GM04503 (cell line): Measurements from ENCODE around the gene IL2RA.
"Not testable (repeated sequence)": the region's sequence is repeated elsewhere in the genome, so short reads cannot be mapped to it uniquely, and the experiment has no call there.

Experiments used
- DNase-seq: peaks from one replicate; pipeline ENCODE4 v3.0.0-alpha.2; 2012; ENCODE audit warnings: low read depth

The IL2RA gene

DNA sequence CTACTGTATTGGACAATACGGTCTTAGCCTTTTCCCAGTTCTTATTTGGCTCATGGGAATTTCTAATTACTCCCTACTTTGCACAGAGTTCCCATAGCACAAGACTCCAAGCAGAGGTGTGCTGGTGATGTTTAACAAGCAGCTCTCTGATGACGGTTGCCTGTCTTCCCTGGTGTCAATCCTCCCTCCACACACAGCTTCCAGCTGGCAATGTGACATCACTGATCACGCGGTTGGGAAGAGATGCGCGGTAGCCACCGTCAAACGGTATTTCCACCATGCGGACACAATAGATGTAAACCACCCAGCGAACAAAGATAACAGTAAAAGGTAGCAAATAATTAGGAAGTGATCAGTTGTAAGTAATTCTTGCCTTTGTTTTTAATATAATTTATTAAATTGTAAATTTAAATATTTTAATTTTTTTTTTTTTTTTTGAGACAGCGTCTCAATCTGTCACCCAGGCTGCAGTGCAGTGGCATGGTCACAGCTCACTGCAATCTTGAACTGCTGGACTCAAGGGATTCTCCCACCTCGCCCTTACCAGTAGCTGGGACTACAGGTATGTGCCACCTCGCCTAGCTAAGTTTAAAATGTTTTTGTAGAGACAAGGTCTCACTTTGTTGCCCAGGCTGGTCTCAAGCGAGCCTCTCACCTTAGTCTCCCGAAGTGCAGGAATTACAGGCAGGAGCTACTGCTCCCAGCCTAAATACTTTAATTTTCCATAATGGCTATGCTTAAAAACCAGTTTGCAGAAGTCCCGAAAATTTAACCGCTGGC lies 48.6 kb downstream of the IL2RA start:
- no peak for DNase-seq

DNA sequence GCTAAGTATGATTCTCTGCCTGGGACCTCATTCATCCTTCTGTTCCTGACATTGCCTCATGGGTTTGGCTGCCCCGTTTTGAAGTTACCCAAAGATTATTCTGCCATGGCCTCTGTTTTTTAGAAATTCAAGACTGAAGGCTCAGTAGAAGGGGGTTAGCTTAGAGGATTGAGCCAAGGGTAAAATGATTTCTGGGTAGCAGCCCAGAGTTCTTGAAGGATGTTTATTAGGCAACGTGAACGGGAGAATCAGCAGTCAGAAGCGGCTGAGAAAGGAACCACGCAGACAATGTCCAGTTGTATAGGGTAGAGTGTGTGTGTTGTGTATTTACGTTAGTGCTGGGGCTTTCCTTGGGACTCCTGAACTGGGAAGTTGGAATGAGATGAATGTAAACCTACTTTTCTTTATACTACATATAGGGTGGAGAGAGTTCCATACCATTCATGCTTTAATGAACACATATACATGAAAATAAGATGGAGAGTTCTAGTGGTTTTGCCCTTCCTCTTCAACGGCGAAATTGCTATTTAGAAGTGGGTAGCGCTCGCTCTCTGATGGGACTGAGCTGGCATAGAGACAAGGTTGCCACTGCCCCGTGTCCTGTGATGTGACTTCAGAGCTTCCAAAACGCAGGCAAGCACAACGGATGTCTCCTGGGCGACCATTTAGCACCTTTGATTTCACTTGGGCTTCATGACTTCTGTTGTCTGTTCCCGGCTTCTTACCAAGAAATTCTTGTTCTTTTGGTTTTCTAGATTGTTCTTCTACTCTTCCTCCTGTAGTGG lies 49.9 kb downstream of the IL2RA start:
- no peak for DNase-seq

DNA sequence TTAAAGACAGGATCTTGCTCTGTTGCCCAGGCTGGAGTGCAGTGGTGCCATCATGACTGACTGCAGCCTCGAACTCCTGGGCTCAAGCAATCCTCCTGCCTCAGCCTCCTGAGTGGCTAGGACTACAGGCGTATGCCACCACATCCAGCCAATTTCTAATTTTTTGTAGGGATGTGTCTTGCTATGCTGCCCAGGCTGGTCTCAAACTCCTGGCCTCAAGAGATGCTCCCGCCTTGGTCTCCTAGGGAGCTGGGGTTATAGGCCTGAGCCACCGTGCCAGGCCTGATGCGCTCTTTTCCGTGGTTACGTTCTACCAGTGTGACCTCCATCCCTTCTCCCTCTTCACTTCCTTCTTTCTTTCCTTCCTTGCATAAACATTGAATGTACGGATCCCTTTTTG lies 50.6 kb downstream of the IL2RA start:
- DNase-seq, result no peak

DNA sequence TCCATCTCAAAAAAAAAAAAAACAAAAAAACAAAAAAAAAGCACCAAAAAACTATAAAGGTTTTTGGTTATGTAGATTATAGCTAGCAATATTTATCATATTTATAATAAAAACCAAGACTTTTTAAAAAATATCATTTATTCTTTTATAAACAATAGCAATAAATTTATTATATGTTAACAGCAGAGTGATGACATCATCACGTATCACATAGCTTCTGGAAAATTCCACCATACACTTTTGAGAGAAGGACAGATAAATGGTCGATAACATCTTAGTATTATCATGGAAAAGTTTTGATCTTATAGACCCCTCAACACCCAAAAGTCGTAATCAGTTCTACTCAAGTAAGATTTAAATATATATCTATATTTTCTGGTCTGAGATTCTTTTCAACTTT lies 51.6 kb downstream of the IL2RA start:
- no peak for DNase-seq

DNA sequence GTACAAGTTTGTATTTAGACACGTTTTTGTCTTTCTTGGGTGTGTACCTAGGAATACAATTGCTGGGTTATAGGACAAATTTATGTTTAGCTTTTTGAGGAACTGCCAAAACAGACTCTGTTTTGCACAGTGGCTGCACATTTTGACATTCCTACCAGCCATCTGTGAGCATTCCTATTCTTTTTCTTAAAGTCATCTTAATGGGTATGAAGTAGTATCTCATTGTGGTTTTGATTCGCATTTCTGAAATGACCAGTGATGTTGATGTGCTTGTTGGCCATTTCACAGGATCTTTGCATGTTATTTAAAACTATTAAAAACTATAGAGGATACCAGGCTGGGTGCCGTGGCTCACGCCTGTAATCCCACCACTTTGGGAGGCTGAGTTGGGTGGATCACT lies 52.2 kb downstream of the IL2RA start:
- DNase-seq, result peak; percentile 20

DNA sequence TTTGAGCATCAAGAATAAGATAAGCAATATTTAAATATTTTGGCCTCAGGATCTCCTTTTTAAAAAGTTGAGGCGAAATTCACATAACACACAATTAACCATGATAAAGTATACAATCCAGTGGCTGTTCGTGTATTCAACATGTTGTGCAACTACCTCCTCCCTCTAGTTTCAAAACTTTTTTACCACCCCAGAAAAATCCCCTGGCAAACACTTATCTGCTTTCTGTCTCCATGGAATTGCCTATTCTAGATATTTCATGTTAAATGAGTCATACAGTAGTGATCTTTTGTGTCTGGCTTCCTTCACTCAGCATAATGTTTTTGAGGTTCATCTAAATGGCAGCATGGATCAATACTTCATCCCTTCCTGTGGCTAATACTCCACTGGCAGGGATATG lies 53.0 kb downstream of the IL2RA start:
- DNase-seq, result peak; percentile 37

DNA sequence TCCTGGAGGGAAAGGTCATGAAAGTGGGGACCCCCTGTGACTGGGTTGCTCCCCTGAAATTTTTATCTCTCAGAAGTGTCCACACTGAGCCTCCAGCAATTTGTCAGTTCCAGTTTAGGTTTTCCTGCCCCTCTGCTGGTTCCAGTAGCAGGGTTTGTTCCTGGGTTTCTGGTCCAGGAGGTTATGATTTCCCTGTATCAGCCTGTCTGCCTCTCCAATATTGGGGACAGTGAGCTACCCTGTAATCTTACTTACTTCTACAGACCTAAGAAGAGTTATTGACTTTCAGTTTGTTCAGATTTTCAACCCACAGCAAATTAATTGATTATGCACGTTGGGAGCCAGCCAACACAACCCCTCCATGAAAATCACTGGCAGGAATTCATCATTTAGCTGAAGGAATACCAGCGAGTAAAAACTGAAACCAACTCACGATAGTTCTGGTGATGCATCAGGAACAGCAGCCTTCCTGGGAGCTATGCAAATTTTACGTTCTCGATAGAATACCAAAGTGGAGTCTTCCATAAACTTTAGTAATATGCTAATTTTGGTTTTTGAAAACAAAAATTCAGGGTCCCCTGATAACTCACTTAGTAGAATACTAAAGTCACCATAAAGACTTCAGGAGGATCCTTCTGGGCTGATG lies 53.5 kb downstream of the IL2RA start:
- no peak for DNase-seq

DNA sequence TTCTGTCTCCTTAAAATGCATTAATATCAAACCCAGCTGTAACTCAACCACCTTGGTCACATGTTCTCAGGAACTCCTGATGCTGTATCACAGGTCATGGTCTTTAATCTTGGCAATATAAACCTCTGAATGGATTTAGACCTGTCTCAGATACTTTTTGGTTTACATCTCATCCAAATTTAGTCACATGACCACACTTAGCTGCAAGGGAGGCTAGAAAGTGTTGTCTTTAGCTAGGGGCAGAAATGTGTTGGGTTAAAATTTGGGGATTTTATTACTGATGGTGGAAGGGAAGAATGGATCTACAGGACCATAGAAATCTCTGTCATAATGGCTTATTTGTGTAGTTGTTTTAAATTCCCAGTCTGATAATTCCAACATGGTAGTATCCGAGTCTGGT lies 55.2 kb downstream of the IL2RA start:
- DNase-seq, result no peak

DNA sequence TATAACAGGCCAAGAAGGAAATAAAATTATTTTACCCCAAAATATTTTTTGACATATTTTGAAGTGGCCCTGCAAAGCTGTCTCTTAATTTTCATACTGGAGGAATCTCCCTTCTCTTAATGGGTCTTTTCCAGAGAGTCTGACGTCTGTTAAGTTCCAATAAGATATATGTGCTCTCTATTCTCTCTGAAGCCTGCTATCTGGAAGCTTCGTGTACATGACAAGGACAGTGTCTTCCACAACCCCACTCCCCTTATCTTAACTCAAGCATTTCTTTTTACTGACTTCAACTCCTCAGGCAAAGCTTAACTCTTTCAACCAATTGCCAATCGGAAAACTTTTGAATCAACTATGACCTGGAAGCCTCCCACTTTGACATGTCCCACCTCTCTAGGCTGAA lies 55.6 kb downstream of the IL2RA start:
- DNase-seq, result no peak

DNA sequence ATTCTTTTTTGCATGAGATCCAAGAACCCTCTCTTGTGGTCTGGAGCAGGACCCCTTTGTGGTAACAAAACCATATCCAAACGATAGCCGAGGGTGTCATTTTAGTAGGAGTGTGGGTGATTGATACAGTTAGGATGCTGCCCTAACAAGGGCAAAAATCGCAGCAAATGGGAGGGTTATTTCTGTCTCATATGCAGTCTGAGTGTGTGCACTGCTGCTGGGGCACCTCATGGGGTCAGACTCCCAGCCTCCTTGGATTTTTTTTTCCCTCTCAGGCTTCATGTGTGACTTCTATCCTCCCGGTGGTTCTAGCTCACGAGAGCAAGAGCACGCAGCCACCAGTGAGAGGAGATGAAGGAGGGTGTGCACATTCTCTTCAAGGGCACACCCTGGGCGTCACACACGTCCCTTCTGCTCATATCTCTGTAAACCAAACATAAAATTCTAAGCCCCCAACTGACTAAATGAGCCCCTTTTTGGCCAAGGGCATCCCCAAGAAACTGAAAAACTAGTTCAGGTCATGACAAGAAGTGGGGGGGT lies 56.2 kb downstream of the IL2RA start:
- DNase-seq, result no peak

DNA sequence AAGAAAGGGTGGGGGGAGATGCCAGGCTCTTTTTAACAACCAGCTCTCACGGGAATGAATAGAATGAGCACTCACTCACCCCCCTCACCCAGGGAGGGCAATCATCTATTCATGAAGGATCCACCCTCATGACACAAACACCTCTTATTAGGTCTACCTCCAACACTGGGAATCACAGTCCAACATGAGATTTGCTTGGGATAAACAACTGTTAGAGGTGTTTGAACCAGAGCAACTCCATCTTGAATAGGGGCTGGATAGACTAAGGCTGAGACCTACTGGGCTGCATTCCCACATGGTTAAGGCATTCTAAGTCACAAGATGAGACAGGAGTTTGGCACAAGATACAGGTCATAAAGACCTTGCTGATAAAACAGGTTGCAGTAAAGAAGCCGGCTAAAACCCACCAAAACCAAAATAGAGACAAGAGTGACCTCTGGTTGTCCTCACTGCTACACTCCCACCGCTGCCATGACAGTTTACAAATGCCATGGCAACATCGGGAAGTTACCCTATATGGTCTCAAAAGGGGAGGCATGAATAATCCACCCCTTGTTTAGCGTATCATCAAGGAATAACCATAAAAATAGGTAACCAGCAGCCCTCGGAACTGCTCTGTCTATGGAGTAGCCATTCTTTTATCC lies 56.9 kb downstream of the IL2RA start:
- DNase-seq, result not testable (repeated sequence)

DNA sequence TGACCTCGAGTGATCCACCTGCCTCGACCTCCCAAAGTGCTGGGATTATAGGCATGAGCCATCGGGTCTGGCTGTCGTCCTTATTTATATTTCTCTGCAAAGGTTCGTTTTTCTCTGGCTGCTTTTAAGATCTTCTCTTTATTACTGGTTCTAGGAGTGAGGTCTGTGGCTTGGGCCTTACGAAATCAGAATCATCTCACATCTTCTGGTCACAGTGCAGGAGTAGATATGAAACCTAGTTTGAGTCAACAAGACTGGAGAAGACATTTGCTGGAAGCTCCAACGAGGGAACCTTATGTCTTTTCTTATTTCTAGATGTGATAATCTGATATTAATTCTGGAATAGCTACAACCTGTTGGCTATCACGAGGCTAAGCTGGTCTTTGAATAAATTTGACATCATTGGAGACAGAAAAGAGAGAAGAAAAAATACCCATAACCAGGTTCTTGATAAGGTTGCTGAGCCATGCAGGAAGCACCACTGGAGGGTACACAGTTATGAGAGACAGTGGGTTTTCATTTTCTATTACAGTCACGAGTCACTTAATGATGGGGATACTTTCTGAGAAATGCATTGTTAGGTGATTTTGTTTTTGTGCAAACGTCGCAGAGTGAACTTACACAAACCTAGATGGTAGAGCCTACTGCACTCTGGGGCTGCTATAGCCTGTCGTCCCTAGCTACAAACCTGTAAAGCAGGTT lies 59.2 kb downstream of the IL2RA start:
- DNase-seq, result no peak

DNA sequence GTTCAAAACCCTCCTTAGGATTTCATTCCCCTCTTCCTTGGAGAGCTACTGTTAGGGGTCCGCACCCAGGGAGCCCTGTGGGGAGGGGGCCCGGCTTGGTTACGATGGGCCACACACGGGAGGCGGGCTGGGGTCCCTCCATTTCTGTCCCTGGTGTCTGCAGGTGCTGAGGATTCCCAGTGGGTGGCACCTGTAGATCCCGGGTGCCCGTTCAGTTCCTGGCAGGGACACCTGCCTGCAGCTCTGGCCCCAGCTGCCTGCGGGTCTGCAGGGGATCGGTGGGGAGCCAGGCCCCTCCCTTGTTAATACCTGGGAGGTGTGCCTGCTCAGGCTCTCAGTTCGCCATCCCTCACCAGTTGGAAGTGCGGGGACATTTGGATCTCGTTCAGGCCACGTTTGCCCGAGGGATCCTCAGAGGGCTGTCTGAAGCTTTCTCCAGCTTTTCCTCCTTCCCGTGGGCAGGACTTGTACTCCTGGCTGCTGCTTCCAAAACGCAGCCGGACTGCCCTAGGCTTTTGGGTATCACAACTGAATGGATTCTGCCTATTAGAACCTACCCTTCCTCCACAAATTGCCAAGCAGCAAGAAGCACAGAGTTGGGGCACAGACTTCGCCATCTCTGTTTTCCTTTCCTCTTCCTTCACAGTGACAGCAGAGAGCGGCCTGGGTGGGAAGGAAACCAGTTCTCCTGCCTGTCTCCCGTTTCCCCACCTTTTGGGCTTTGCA lies 62.6 kb downstream of the IL2RA start:
- DNase-seq, result no peak

DNA sequence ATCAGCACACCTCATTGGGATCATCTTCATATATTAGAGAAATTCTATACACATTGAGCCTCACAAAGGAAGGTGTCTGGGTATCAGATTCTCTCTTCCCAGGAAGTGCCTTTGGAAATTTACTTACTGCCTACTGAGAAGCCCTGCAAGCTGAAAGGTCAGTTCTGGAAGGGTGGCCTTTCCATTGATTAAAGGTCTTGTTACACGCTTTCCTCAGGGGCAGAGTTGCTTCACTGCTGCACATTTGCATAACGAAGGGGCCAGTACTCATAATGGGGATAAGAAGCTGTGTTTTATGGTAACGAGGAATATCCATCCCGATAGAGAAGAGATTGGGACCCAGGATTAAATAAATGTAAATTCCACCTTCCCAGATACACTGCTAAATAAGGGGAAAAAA lies 65.5 kb downstream of the IL2RA start:
- no peak for DNase-seq

DNA sequence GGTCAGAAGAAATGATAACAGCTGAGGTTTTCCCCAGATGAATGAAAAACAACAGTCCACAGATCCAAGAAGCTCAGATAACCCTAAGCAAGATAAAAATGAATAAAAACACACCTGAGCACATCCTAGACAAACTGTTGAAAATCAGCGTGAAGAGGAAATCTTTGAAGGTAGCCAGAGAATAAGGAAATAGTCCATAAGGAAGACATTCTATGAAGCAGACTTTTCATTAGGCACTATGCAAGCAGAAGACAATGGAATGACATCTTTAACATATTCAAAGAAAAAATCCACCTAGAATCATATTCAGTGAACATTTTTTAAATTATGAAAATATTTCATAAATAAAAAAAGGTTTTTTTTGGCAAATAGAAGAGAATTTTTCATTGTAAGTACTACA lies 69.8 kb downstream of the IL2RA start:
- no peak for DNase-seq

DNA sequence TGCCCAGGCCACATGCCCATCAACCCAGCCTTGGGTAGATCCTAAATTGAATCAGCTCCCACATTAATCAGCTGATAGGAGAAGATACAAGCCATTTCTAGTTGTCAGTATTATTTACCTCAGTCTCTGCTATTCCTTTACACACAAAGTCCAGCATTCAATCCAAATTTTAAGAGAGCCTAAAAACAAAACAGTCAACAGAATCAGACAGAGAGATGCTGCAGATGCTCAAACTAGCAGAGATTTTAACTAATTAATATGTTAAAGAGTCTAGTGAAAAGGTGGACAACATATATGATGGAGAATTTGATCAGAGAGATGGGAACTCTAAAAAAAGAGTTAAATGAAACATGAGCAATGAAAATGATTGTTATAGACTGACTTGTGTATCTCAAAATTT lies 70.5 kb downstream of the IL2RA start:
- no peak for DNase-seq

DNA sequence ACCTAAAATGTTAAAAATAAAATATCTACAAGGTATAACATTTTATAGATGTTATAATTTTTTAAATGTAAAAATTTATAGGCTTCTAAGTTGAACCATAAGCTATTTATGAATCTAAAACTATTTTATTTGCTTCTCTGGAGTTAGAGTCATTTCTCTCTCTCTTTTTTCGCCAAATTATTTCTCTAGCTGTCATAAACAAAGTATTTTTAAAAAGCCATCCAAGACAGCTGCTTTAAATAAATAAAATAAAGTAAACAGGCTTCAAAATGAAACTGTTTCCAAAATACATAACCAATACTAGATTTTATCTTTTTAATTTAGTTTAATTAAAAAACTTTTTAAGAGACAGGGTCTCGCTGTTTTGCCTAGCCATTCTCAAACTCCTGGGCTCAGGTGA lies 72.4 kb downstream of the IL2RA start:
- no peak for DNase-seq

DNA sequence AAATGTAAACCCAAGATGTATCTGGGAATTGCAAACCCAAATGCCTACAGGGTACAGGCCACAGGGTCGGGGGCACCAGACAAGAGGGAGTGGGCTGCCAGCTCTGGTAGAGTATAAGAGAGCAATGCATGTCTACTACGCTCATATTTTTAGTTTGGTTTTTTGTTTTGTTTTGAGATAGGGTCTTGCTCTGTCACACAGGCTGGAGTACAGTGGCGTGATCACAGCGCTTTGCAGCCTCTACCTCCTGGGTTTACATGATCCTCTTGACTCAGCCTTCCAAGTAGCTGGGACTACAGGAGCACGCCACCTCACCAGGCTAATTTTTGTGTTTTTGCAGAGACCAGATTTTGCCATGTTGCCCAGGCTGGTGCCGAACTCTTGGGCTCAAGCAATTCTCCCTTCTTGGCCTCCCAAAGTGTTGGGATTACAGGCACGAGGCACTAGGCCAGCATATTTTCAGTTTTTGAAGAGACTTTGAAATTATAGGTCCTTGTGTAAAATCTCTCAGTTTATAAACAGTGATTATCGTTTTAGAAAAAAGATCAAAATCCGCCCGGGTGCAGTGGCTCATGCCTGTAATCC lies 73.7 kb downstream of the IL2RA start:
- DNase-seq, result no peak

DNA sequence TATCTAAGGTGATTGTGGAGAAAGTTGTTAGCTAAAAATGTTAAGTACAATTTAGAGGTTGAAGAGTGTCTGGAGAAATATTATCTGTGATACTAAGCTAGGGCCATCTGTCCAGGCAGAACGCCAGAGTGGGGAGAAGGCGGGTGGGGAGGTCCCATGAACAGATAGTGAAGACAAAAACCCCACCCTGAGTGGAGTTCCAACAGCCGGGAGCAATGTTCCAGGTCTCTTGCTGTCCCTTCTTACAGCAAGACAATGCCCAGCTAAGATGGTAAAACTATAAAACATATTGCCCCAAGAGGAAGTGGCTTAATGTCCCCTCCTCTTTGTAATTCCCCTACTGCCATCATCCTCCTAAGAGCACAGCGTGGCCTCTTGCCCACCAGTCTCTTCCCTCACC lies 74.4 kb downstream of the IL2RA start:
- DNase-seq, result no peak

DNA sequence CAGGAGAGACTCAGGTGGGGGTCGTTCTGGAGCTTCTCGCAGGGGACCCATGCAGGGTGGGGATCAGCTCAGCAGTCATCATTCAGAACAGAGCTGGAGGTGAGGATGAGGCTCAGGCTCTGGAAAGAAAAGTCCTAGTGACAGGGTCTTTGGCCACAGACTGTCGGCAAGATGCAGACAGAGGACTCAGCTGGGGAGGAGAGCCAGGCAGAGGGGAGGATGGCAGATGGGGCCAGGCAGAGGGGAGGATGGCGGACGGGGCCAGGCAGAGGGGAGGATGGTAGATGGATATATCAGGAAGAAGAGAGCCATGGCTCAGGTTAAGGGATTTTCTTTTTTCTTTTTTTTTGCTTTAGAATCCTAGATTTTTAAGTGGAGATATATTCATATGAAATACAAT lies 77.1 kb downstream of the IL2RA start:
- no peak for DNase-seq

DNA sequence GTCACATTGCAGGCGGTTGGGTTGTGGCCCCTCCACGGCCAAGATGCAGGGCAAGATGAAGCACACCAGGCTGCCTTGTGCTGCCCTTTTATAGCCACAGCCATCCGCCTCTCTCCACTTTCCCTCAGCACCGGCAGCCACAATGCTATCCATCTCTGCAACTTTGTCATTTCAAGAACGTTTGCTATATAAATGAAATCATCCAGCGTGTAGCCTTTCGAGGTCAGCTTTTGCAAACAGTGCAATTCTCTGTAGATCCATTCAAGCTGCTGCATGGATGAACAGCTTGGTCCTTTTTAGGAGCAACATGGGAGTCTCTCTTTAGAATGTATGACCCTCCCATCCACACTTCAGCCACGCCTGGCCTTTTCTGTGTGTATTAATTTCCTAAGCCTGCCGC lies 78.4 kb downstream of the IL2RA start:
- DNase-seq, result no peak
